ENCODE measurements around the gene SYT8. TPM values are rescaled to one million over a fixed set of nuclear protein-coding genes. Genes with fewer than 3 reads are reported as not detected.
A peak's percentile ranks its signal among the peaks of the same experiment; 100 is the strongest.

SYT8 gene
- total RNA-seq, 1 experiment from 2014 or later = 1.0 TPM

GRCh38 chr11:1829039-1829820, 5.6 kb upstream of the SYT8 start:
- no peaks in the 10 kb centered on the region for H3K9me2 ChIP-seq (ENCODE audit: insufficient read depth)
- no peaks in the 10 kb centered on the region for H3K79me2 ChIP-seq (ENCODE audit: insufficient read depth, low read length)
- BruUV-seq (replicated peaks) = no TSS peak
- no peak overlapping the region for H3K4me3 ChIP-seq (replicated peaks in 1 of 2; ENCODE audit: low read depth in 1 of 2, low read length in 2 of 2)
- ChIA-PET RAD21 (ENCODE audit: low non-redundant PET in 1 of 2, low total read pairs in 2 of 2, uncharacterized antibody in 2 of 2, unreplicated experiment in 2 of 2) (no interaction called here), CTCF (interaction anchor here (0.9 to 1.5 kb wide), 3 partner anchors 135 to 177 kb away, joined by 5 to 6 read pairs (median 5); no protein-coding TSS in a partner anchor), POLR2A (no interaction called here)
- H3K9ac ChIP-seq (ENCODE audit: low read length) = no peak overlapping the region
- H3K27me3 ChIP-seq (ENCODE audit: insufficient read depth, low read length) = no peaks in the 10 kb centered on the region
- no peak overlapping the region for H2AFZ ChIP-seq (ENCODE audit: low read depth, low read length, poor library complexity, severe bottlenecking)
- DNase-seq (ENCODE audit: low read depth, low spot score) (no peak), ATAC-seq (peak; percentile 41)
- intact Hi-C loops (cut with micrococcal nuclease) = no loop called here
- no peak overlapping the region for H3K27ac ChIP-seq (ENCODE audit: low read depth, low read length)
- no peaks in the 10 kb centered on the region for H3K9me3 ChIP-seq (ENCODE audit: control insufficient read depth in 1 of 2, insufficient read depth in 1 of 2, low read depth in 1 of 2, low read length in 2 of 2)
- TF ChIP-seq CEBPB (IDR thresholded peaks at IDR 0.05; ENCODE audit: low read depth) (no peak), ZBTB33 (IDR thresholded peaks at IDR 0.05; ENCODE audit: extremely low read depth, insufficient replicate concordance, low read length) (no peak), FOSL1 (IDR thresholded peaks at IDR 0.05; ENCODE audit: low read depth) (no peak), SP1 (IDR thresholded peaks at IDR 0.05; ENCODE audit: low read depth) (no peak), ZNF274 (IDR thresholded peaks at IDR 0.05; ENCODE audit: low read depth, low read length) (no peak), SRF (IDR thresholded peaks at IDR 0.05; ENCODE audit: low read depth) (no peak), ATF3 (IDR thresholded peaks at IDR 0.05) (no peak), TCF7L2 (IDR thresholded peaks at IDR 0.05; ENCODE audit: borderline replicate concordance, extremely low read depth, insufficient read depth, insufficient read length) (no peak), RAD21 (IDR thresholded peaks at IDR 0.05; ENCODE audit: low read depth) (no peak), POLR2A (IDR thresholded peaks at IDR 0.05; ENCODE audit: borderline replicate concordance, extremely low read depth, insufficient read depth, insufficient read length) (no peak), POLR2AphosphoS5 (IDR thresholded peaks at IDR 0.05; ENCODE audit: low read depth, low read length) (no peak), EZH2phosphoT487 (IDR thresholded peaks at IDR 0.05; ENCODE audit: borderline replicate concordance) (no peak), SIN3A (IDR thresholded peaks at IDR 0.05; ENCODE audit: low read depth) (no peak), EZH2 (IDR thresholded peaks at IDR 0.05) (no peak), JUND (IDR thresholded peaks at IDR 0.05) (no peak), EGR1 (IDR thresholded peaks at IDR 0.05; ENCODE audit: low read depth) (no peak), YY1 (IDR thresholded peaks at IDR 0.05; ENCODE audit: extremely low read depth, insufficient replicate concordance, low read depth, low read length) (no peak), CBX3 (IDR thresholded peaks at IDR 0.05; ENCODE audit: low read depth) (no peak), ZFX (IDR thresholded peaks at IDR 0.05) (no peak), ELF1 (IDR thresholded peaks at IDR 0.05; ENCODE audit: borderline replicate concordance, low read depth) (no peak)
- peaks cover 57 to 89% of the 10 kb centered on the region in 2 experiments for H3K4me1 ChIP-seq (ENCODE audit: control insufficient read depth in 1 of 2, insufficient read depth in 2 of 2, low read length in 2 of 2)
- no peaks in the 10 kb centered on the region for H4K20me1 ChIP-seq (ENCODE audit: insufficient read depth)
- peak overlapping the region; percentile 33 for H3K4me2 ChIP-seq (ENCODE audit: low read length)
- H3K36me3 ChIP-seq (ENCODE audit: control insufficient read depth in 1 of 2, insufficient read depth in 2 of 2, low read length in 2 of 2) = no peaks in the 10 kb centered on the region
